Measurements from ENCODE around the gene A1BG. TPM values are rescaled to one million over a fixed set of nuclear protein-coding genes. Genes with fewer than 3 reads are reported as not detected.

A1BG gene, protein sequence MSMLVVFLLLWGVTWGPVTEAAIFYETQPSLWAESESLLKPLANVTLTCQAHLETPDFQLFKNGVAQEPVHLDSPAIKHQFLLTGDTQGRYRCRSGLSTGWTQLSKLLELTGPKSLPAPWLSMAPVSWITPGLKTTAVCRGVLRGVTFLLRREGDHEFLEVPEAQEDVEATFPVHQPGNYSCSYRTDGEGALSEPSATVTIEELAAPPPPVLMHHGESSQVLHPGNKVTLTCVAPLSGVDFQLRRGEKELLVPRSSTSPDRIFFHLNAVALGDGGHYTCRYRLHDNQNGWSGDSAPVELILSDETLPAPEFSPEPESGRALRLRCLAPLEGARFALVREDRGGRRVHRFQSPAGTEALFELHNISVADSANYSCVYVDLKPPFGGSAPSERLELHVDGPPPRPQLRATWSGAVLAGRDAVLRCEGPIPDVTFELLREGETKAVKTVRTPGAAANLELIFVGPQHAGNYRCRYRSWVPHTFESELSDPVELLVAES
- total RNA-seq = 10 to 100 TPM in 1 of 4 donors, 1 to 10 TPM in 2, not detected in 1; 4.5 to 12.5 (median 9.0) TPM

DNA sequence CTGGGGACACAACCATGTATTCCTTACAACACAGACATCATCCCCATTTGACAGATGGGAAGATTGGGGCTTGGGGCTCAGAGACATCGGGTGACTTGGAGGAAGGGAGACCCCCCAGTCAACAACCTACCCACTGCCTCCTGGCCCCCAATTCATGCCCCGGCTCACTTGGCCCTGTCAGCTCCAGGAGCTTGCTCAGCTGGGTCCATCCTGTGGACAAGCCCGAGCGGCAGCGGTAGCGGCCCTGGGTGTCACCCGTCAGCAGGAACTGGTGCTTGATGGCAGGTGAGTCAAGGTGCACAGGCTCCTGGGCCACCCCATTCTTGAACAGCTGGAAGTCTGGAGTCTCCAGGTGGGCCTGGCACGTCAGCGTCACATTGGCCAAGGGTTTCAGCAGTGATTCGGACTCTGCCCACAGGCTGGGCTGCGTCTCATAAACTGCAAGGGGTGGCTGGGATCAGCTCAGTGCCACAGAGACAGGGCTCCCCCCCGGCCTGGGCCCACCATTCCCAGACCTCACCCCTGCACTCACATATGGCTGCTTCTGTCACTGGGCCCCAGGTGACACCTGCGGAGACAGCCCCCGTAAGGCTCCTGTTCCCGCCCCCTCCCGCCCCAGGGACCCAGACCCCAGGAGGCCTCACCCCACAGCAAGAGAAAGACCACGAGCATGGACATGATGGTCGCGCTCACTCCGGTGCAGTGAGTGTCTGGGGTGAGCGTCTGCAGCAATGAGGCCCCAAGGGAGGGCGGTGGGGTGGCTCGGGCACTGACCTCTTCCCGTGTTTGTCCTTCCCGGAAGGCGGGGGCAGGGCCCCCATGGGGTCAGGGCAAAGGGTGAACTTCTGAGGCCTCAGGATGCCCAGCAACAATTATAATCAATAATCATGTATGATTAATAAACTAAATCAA lies at the start of gene A1BG:
Gene A1BG, minus strand, starts transcription at position 733 of the 912 bp plus-strand sequence. Its CDS starts 55 bp downstream, at position 678.
- H3K9me3 ChIP-seq = no peaks in the 10 kb centered on the region
- H3K27ac ChIP-seq = no peak within 1 kb of the TSS
- H3K27me3 ChIP-seq = peaks cover 8 to 44% (median 24%) of the 10 kb centered on the region in 3 donors
- TF ChIP-seq POLR2A (IDR thresholded peaks at IDR 0.05) = no peak
- TF ChIP-seq, protein P1, sequence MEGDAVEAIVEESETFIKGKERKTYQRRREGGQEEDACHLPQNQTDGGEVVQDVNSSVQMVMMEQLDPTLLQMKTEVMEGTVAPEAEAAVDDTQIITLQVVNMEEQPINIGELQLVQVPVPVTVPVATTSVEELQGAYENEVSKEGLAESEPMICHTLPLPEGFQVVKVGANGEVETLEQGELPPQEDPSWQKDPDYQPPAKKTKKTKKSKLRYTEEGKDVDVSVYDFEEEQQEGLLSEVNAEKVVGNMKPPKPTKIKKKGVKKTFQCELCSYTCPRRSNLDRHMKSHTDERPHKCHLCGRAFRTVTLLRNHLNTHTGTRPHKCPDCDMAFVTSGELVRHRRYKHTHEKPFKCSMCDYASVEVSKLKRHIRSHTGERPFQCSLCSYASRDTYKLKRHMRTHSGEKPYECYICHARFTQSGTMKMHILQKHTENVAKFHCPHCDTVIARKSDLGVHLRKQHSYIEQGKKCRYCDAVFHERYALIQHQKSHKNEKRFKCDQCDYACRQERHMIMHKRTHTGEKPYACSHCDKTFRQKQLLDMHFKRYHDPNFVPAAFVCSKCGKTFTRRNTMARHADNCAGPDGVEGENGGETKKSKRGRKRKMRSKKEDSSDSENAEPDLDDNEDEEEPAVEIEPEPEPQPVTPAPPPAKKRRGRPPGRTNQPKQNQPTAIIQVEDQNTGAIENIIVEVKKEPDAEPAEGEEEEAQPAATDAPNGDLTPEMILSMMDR (IDR thresholded peaks at IDR 0.05 in 4 of 5, conservative IDR thresholded peaks at IDR 0.05 in 1 of 5) = no peak
- H3K36me3 ChIP-seq = no peaks in the 10 kb centered on the region
- no peaks in the 10 kb centered on the region for H3K4me1 ChIP-seq
- ATAC-seq (no peak), DNase-seq (no peak)
- intact Hi-C loops (cut with DNase I; ENCODE audit: low total_unique reads) (no loop called here), in situ Hi-C loops (cut with MboI; ENCODE audit: low sequenced_read_pairs in 4 of 4) (no loop called here)
- H3K4me3 ChIP-seq = no peak within 1 kb of the TSS

DNA sequence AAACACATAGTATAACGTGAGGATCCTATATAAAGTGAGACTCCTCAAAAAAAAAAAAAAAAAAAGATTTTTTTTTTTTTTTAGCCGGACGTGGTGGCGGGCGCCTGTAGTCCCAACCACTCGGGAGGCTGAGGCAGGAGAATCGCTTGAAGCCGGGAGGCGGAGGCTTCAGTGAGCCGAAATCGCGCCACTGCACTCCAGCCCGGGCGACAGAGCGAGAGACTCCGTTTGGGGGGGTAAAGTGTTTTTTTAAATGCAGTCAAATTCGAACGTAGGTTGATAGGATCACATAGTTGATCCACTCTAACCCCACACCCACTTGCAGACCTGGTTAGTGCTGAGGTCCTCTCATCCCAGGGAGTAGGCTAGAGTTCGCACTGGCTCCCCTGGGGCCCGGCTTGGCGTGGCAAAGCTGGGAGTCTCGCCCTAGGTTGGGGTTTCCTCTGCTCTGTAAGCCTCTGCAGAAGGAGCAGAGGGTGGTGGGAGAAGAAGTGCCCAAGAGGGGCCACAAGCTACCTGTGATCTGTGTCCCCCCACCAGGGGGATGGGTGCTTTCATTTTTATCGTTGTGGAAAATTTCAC lies 48.6 kb upstream of the A1BG start:
- no peak for ATAC-seq
- no peaks in the 10 kb centered on the region for H3K9me3 ChIP-seq
- H3K4me1 ChIP-seq = peaks cover 9 to 17% of the 10 kb centered on the region in 2 donors
- H3K36me3 ChIP-seq = no peaks in the 10 kb centered on the region
- no peak for DNase-seq
- peak overlapping the region; percentile 38 to 68 (median 54) for H3K27ac ChIP-seq
- H3K27me3 ChIP-seq = peaks cover 9 to 13% (median 12%) of the 10 kb centered on the region in 3 donors
- H3K4me3 ChIP-seq = peak overlapping the region; percentile 58 to 61 (median 60)
- in situ Hi-C loops (cut with MboI; ENCODE audit: low sequenced_read_pairs in 4 of 4) (no loop called here), intact Hi-C loops (cut with DNase I; ENCODE audit: low total_unique reads) (loop anchor here (1.0 kb wide), 2 partner anchors 15 to 21 kb away; partner anchors contain the start of genes RPS5 and ZNF837)
- TF ChIP-seq, protein P1 (IDR thresholded peaks at IDR 0.05 in 4 of 5, conservative IDR thresholded peaks at IDR 0.05 in 1 of 5) = no peak
- TF ChIP-seq POLR2A (IDR thresholded peaks at IDR 0.05) = no peak

DNA sequence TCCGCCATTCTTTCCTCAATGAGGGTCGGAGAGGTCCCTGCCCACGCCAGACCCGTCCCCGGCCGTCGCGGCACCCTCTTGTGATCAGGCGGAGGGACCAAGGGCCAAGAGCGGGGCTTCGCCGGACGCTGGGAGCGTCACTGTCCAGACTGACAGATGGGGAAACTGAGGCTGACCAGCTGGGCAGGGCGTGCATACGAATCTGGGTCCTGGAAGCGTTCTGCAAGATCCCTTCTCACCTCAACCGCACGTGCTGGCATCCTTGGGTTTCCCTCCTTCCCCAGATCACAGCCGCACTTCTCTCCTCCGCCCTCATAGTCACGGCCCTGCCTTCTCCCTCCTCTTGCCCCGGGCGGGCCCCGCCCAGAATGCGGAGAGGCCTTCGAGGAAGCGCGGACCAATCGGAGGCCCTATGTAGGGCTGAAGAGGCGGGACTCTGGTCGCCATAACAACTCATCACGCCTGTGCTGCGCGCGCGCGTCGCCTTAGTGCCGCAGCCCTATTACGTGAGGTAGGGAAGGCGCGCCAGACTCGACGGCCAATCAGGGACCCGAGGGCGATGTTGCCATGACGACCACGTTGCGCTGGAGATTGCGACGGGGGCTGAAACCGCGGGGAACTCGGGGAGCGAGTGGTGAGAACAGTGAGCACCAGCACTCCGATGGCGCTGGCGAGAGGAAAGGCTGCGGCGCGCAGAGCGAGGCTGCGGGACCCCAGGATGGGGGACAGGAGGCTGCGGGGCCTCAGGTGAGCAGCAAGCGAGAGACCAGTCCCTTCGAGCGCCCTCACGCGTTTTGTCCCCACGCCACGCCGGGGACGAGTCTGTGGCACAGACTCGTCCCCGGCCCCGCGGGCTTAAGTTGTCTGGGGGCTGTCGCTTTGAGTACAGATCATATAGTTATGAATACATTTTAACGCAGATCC lies 47.9 kb upstream of the A1BG start:
- in situ Hi-C loops (cut with MboI; ENCODE audit: low sequenced_read_pairs in 4 of 4) (no loop called here), intact Hi-C loops (cut with DNase I; ENCODE audit: low total_unique reads) (loop anchor here (1.0 kb wide), 2 partner anchors 14 to 20 kb away; partner anchors contain the start of genes RPS5 and ZNF837)
- H3K27me3 ChIP-seq = peaks cover 12 to 18% (median 14%) of the 10 kb centered on the region in 3 donors
- peak; percentile 97 to 99 for DNase-seq
- TF ChIP-seq, protein P1 (IDR thresholded peaks at IDR 0.05 in 4 of 5, conservative IDR thresholded peaks at IDR 0.05 in 1 of 5) = no peak
- TF ChIP-seq POLR2A (IDR thresholded peaks at IDR 0.05) = peak in 1 of 2 donors; percentile 32
- peak overlapping the region; percentile 58 to 62 (median 61) for H3K4me3 ChIP-seq
- peak; percentile 100 for ATAC-seq
- H3K9me3 ChIP-seq = no peaks in the 10 kb centered on the region
- no peaks in the 10 kb centered on the region for H3K36me3 ChIP-seq
- peaks cover 8 to 17% of the 10 kb centered on the region in 2 donors for H3K4me1 ChIP-seq
- peak overlapping the region; percentile 38 to 68 (median 54) for H3K27ac ChIP-seq

All from gastrocnemius medialis (tissue), 4 donors.